HG02610 (cell line): ENCODE results near the gene MLN.
"Not testable (repeated sequence)": the region's sequence is repeated elsewhere in the genome, so short reads cannot be mapped to it uniquely, and the experiment has no call there.

Experiments
- ATAC-seq: cut with Tn5 transposase; IDR thresholded peaks from one replicate; pipeline ENCODE4 v1.9.1; 2021; ENCODE audit warnings: mild to moderate bottlenecking, moderate library complexity; ENCODE audit not compliant: unreplicated experiment

The MLN gene

DNA sequence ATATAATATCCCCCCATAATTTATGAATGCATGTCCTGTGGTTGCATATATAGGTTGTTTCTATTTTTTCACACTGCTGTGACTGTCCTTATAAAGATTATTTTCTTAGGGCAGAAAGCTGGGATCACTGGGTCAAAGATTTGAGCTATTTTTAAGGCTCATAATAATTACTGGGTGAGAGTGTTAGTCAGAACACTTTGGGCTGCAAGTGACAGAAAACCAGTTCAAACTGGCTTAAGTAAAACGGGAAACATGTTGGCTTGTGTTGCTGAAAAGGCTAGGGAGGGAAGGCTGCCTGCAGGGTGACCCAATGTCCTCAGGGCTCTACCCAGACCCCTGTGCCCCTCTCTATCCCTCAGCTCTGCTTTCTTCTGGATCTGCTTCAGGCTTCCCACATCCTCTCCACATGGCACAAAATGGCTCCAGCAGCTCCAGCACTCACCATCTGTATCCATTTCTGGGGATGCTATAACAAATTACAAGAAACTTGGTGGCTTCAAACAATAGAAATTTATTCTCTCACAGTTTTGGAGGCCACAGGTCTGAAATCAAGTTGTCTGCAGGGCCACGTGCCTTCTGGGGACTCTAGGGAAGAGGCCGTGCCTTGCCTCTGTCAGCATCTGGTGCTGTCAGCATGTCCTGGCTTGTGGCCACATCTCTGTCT lies 33.1 kb upstream of the MLN start:
- no peak for ATAC-seq

DNA sequence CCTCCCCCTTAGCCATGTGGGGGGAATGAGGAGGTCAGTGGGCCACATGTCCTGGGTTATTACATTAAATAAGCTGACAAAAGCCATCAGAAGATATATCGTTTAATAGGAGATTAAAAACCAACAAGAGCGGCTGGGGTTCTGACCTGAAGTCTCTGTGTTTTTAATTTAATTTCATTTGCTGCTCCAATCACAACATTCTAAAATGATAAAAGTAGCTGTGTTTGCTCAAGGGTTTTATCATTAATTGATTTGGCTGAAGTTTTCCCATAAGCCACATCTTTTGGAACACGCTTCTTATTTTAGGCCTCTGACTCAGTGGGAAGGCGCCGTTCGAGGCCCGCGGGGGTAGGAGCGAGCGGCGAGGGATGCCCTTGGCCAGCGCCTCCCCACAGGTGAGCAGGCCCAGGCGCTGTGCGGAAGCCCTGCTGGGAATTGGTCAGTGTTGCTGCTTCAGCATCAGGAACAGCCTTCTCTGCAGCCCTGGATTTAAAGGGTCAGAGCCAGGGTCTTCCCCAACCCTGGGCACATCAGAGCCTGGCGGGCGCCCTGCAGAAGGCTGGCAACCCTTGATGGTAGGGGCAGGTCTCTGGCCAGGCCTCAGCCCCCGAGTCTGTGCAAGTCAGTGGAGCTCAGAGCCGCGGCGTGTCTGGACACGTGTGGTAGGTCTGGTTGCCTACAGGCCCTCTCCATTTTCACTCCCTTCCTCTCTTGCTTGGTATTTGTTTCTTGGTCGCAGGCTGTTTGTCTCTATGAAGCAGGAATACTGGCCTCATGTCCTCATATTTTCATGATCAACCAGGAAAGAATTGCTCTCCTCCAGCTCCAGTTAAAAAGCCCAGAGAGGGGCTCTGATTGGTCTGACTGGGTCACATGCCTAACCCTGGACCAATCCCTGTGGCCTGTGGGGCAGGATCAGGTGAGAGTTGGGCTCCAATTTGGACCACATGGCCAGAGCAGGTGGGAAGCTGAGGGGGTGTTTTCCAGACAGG lies 30.9 kb upstream of the MLN start:
- no peak for ATAC-seq

GRCh38 chr6:33833599-33833998 lies 29.8 kb upstream of the MLN start:
- ATAC-seq = no peak

DNA sequence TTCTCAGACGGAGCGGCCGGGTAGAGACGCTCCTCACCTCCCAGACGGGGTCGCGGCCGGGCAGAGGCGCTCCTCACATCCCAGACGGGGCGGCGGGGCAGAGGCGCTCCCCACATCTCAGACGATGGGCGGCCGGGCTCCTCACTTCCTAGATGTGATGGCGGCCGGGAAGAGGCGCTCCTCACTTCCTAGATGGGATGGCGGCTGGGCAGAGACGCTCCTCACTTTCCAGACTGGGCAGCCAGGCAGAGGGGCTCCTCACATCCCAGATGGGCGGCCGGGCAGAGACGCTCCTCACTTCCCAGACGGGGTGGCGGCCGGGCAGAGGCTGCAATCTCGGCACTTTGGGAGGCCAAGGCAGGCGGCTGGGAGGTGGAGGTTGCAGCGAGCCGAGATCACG lies 29.0 kb upstream of the MLN start:
- ATAC-seq = not testable (repeated sequence)

DNA sequence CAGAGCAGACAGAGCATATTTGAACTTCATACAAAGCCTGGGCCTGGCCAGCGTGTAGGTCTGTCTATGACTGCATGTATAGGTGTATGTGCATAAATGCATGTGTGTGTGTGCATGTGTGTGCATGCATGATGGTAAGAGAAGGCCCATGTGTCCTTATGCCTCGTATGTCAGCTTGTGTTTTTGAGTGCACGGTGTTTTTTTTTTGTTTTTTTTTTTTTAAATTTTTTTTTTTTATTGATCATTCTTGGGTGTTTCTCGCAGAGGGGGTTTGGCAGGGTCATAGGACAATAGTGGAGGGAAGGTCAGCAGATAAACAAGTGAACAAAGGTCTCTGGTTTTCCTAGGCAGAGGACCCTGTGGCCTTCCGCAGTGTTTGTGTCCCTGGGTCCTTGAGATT lies 27.9 kb upstream of the MLN start:
- ATAC-seq = not testable (repeated sequence)

DNA sequence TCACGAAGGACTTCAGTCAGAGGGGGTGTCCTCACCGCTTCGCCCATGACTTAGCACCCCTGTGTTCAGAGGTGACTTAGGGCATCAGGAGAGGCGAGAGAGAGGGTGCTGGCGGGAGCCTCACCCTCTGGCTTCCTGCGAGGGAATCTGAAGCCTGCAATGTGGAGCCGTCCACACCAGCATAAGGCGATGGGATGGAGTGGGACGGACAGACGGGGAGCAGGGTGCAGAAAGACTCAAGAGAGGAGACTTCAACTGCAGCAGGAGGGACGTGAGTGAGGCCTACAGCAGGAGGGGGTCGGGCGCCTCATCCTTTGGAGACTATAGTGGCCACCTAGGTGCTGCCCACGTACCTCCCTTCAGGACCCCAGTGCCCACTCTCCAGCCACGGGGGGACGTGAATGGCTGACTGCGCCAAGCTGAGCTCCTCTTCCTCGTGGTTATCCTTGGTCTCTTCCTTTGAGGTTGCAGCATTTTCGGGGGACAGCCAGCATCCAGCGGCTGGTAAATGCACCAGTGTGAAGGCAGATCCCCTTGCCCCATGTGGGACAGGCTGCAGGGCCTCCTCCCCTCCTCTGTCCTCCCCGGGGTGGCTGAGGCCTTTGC lies 26.9 kb upstream of the MLN start:
- ATAC-seq = no peak

GRCh38 chr6:33828764-33829731 lies 25.2 kb upstream of the MLN start:
- ATAC-seq = no peak

DNA sequence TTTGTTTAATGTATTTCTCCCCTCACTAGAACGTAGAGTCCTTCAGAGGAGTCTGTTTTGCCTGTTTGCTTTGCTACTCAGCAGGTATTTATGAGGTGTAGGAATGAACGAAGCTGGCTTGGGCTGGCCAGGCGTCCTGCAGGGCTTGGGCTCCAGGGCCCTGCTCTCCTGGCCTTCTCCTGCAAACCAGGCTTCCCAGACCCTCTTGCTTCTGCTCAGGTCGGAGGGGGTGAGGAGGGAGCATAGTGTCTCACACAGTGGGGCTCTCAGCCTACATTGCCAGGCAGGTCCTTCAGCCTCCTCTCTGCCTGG lies 24.6 kb upstream of the MLN start:
- no peak for ATAC-seq

GRCh38 chr6:33827546-33828451 lies 24.0 kb upstream of the MLN start:
- ATAC-seq = no peak

DNA sequence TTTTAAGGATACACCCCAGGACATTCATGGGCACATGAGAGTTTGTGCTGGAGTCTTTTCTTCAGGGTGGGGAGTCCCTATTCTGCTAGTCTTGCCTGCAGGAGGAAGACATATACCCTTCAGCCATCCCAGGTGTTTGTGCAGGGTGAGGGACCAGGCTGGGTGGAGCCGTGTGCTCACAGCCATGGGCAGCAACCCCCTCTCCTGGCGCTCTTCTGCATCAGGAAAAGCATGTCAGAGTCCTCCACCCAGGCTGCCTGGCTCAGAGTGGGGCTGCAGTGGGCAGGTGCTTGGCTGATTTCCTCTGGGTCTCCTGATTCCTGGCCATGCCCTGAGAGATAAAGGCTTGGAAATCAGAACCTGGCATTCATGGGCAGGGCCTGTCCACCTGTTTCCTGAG lies 22.7 kb upstream of the MLN start:
- no peak for ATAC-seq

- no peak for ATAC-seq
Observed at GRCh38 chr6:33824461-33825154, 20.8 kb upstream of the MLN start.

DNA sequence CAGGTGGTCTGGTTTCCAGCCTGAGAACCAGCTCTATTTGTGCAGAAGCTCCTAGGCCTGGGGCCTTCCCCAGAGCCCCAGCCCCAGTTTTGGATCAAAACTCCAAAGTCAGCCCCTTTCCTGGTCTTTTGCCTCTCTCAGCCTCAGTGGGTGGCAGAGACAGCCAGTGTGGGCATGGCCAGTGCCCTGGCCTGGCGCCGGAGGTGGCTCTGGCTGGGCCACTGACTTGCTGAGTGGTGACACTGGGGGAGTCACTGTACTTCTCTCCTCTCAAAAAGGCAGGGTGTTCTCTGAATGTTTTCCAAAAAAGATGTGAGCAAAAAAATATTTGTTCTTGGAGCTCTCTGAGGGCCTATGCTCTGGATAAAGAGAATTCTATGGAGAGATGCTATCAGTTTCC lies 20.0 kb upstream of the MLN start:
- ATAC-seq = no peak

- ATAC-seq = no peak
Observed at GRCh38 chr6:33822575-33823395, 19.0 kb upstream of the MLN start.

GRCh38 chr6:33820784-33821520 lies 17.1 kb upstream of the MLN start:
- no peak for ATAC-seq

GRCh38 chr6:33820243-33820642 lies 16.4 kb upstream of the MLN start:
- ATAC-seq = no peak

- no peak for ATAC-seq
Observed at GRCh38 chr6:33819021-33819420, 15.2 kb upstream of the MLN start.

- ATAC-seq = no peak
Observed at GRCh38 chr6:33818293-33818692, 14.5 kb upstream of the MLN start.

- no peak for ATAC-seq
Observed at GRCh38 chr6:33817489-33817888, 13.7 kb upstream of the MLN start.
